ENCODE results near the gene CACNA2D3.

Gene CACNA2D3

GRCh38 chr3:54126551-54126950 lies 4.2 kb downstream of the CACNA2D3 start:
- H3K9ac ChIP-seq (ENCODE audit: low read depth in 1 of 2, low read length in 2 of 2) = no peak overlapping the region
- H3K4me3 ChIP-seq (ENCODE audit: low read length in 2 of 2) = no peak overlapping the region
- H3K4me1 ChIP-seq (ENCODE audit: control insufficient read depth in 2 of 2, insufficient read depth in 2 of 2, low read length in 2 of 2) = peaks cover 0 to 2% of the 10 kb centered on the region in 2 donors
- H3K27me3 ChIP-seq (ENCODE audit: control insufficient read depth in 2 of 2, insufficient read depth in 2 of 2, low read length in 2 of 2) = peaks cover 15 to 17% of the 10 kb centered on the region in 2 donors
- no peaks in the 10 kb centered on the region for H3K36me3 ChIP-seq (ENCODE audit: control insufficient read depth in 2 of 2, insufficient read depth in 2 of 2, low read length in 2 of 2)
- H3K27ac ChIP-seq (ENCODE audit: low read depth in 2 of 2, low read length in 2 of 2) = no peak overlapping the region
- no peaks in the 10 kb centered on the region for H3K9me3 ChIP-seq (ENCODE audit: control insufficient read depth in 2 of 2, low read length in 2 of 2)

DNA sequence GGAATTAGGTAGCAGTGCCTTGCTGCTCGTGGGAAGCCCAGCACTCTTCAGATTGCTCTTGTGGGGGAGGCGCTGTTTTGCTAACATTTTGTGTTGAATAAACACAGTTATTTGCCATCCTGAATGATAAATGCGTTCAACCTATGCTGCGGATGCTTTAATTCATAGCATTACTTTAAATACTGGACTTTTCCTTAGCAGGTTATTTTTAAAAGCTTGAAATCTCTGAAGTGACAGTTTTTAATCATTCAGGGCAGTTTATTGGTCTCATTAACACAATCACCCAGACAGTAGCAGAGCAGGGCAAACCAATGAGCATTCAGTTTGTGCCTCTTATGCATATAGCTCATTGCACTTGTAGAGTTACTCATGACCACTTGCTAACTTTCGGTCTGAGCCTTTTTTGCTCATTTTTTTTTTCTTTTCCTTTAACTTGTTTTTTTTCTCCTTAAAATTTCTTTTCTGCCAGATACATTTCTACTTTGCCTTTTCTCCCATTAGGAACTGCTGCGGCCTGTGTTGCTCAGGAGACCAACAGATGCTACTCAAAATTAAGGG lies 5.2 kb downstream of the CACNA2D3 start:
- Histone ChIP-seq H3K4me1 (ENCODE audit: control insufficient read depth in 2 of 2, insufficient read depth in 2 of 2, low read length in 2 of 2) (no peaks in the 10 kb centered on the region), H3K27ac (ENCODE audit: low read depth in 2 of 2, low read length in 2 of 2) (no peak overlapping the region), H3K4me3 (ENCODE audit: low read length in 2 of 2) (no peak overlapping the region), H3K27me3 (ENCODE audit: control insufficient read depth in 2 of 2, insufficient read depth in 2 of 2, low read length in 2 of 2) (peaks cover 15 to 17% of the 10 kb centered on the region in 2 donors), H3K36me3 (ENCODE audit: control insufficient read depth in 2 of 2, insufficient read depth in 2 of 2, low read length in 2 of 2) (no peaks in the 10 kb centered on the region), H3K9ac (ENCODE audit: low read depth in 1 of 2, low read length in 2 of 2) (no peak overlapping the region), H3K9me3 (ENCODE audit: control insufficient read depth in 2 of 2, low read length in 2 of 2) (no peaks in the 10 kb centered on the region)

DNA sequence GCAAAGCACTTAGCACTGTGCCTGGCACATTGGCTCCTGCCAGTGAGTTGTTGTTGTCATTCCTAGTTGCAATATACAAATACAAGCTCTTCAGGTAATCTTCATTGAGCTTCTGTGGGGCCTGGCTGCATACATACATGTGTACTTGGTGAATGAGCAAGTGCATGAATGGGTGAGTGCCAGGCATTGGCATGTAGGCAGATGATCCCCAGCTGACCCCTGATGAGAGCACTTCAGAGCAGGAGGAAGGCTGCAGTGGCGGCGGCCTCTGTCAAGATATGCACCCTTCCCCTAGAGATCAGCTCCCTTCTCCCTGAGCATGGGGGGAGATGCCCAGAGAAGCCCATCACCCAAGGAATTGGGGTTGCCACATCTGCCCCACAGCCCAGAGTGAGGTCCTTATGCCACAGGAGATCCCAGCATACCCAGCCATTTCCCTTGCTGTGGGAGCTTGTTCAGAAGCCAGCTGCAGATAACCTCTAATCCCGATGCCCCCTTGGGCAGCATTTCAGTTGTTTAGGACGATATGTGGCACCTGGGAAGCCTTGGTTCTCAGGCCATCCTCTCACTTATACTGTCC lies 8.8 kb downstream of the CACNA2D3 start:
- no peak overlapping the region for H3K27ac ChIP-seq (ENCODE audit: low read depth in 2 of 2, low read length in 2 of 2)
- H3K9ac ChIP-seq (ENCODE audit: low read depth in 1 of 2, low read length in 2 of 2) = no peak overlapping the region
- H3K36me3 ChIP-seq (ENCODE audit: control insufficient read depth in 2 of 2, insufficient read depth in 2 of 2, low read length in 2 of 2) = no peaks in the 10 kb centered on the region

DNA sequence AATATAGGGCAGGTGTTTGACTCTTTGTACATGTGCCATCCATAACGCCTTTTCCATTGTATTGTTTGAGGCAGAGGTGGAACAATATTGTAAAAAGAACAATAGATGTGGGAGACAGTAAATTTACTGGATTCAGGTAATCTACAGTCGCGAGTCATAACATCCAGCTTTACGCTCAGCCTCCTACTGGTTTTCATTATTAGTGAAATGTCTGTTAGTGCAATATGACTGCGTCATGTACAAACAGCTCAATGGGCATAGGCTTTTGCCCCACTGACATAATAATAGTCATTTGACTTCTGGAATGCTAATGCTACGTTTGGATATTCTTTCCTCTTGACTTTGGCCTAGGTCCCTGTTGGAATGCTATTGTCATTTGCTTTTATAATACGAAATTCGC lies 9.5 kb downstream of the CACNA2D3 start:
- Histone ChIP-seq H3K9me3 (ENCODE audit: control insufficient read depth in 2 of 2, low read length in 2 of 2) (no peaks in the 10 kb centered on the region), H3K4me3 (ENCODE audit: low read length in 2 of 2) (no peak overlapping the region), H3K4me1 (ENCODE audit: control insufficient read depth in 2 of 2, insufficient read depth in 2 of 2, low read length in 2 of 2) (no peaks in the 10 kb centered on the region), H3K36me3 (ENCODE audit: control insufficient read depth in 2 of 2, insufficient read depth in 2 of 2, low read length in 2 of 2) (no peaks in the 10 kb centered on the region), H3K27ac (ENCODE audit: low read depth in 2 of 2, low read length in 2 of 2) (no peak overlapping the region), H3K9ac (ENCODE audit: low read depth in 1 of 2, low read length in 2 of 2) (no peak overlapping the region), H3K27me3 (ENCODE audit: control insufficient read depth in 2 of 2, insufficient read depth in 2 of 2, low read length in 2 of 2) (peaks cover 0 to 2% of the 10 kb centered on the region in 2 donors)

More for the DNA sequence above, 8.8 kb downstream of the CACNA2D3 start:
- no peaks in the 10 kb centered on the region for H3K4me1 ChIP-seq (ENCODE audit: control insufficient read depth in 2 of 2, insufficient read depth in 2 of 2, low read length in 2 of 2)
- no peak overlapping the region for H3K4me3 ChIP-seq (ENCODE audit: low read length in 2 of 2)
- H3K9me3 ChIP-seq (ENCODE audit: control insufficient read depth in 2 of 2, low read length in 2 of 2) = no peaks in the 10 kb centered on the region
- peaks cover 2 to 3% of the 10 kb centered on the region in 2 donors for H3K27me3 ChIP-seq (ENCODE audit: control insufficient read depth in 2 of 2, insufficient read depth in 2 of 2, low read length in 2 of 2)

DNA sequence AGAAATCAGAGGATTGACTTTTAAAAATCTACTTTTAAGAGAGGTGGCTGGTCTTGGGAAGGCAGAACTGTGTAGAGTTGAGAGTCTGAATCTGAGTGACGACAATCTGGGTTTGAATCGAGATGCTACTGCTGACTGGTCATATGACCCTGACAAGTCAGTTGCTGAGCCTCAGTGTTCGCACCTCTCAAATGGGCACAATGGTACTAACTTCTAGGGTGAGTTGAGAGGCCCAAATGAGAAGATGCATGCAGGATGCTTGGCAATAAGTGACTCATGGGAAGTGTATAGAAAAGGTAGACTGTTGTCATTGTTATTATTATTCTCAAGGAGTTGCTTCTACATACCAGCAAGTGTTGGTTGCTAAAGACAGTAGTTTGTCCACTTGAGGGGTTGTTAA lies 10.3 kb downstream of the CACNA2D3 start:
- H3K4me1 ChIP-seq (ENCODE audit: control insufficient read depth in 2 of 2, insufficient read depth in 2 of 2, low read length in 2 of 2) = no peaks in the 10 kb centered on the region
- no peak overlapping the region for H3K4me3 ChIP-seq (ENCODE audit: low read length in 2 of 2)
- peaks cover 0 to 2% of the 10 kb centered on the region in 2 donors for H3K27me3 ChIP-seq (ENCODE audit: control insufficient read depth in 2 of 2, insufficient read depth in 2 of 2, low read length in 2 of 2)
- H3K27ac ChIP-seq (ENCODE audit: low read depth in 2 of 2, low read length in 2 of 2) = no peak overlapping the region
- H3K9me3 ChIP-seq (ENCODE audit: control insufficient read depth in 2 of 2, low read length in 2 of 2) = no peaks in the 10 kb centered on the region
- H3K36me3 ChIP-seq (ENCODE audit: control insufficient read depth in 2 of 2, insufficient read depth in 2 of 2, low read length in 2 of 2) = no peaks in the 10 kb centered on the region
- no peak overlapping the region for H3K9ac ChIP-seq (ENCODE audit: low read depth in 1 of 2, low read length in 2 of 2)

DNA sequence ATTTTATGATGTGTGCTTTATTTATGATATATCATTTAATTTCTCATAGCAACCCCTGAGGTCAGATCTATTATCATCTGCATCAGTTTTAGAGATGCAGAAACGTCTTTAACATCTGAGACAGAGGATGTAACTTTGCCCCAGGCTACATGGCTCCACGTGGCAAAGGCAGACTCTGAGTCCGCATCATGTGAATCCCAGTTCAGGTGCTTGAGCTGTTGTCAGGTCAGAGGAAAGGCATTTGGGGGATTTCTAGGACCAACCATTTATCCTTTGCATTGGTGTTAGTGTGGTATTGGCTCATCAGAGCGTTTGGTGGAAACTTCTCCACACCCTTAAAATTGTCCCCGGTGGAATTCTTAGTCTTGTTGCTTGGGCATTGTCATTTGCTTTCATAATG lies 10.8 kb downstream of the CACNA2D3 start:
- Histone ChIP-seq H3K9me3 (ENCODE audit: control insufficient read depth in 2 of 2, low read length in 2 of 2) (no peaks in the 10 kb centered on the region), H3K4me1 (ENCODE audit: control insufficient read depth in 2 of 2, insufficient read depth in 2 of 2, low read length in 2 of 2) (no peaks in the 10 kb centered on the region), H3K27me3 (ENCODE audit: control insufficient read depth in 2 of 2, insufficient read depth in 2 of 2, low read length in 2 of 2) (peaks cover 0 to 2% of the 10 kb centered on the region in 2 donors), H3K9ac (ENCODE audit: low read depth in 1 of 2, low read length in 2 of 2) (no peak overlapping the region), H3K27ac (ENCODE audit: low read depth in 2 of 2, low read length in 2 of 2) (no peak overlapping the region), H3K36me3 (ENCODE audit: control insufficient read depth in 2 of 2, insufficient read depth in 2 of 2, low read length in 2 of 2) (no peaks in the 10 kb centered on the region), H3K4me3 (ENCODE audit: low read length in 2 of 2) (no peak overlapping the region)

DNA sequence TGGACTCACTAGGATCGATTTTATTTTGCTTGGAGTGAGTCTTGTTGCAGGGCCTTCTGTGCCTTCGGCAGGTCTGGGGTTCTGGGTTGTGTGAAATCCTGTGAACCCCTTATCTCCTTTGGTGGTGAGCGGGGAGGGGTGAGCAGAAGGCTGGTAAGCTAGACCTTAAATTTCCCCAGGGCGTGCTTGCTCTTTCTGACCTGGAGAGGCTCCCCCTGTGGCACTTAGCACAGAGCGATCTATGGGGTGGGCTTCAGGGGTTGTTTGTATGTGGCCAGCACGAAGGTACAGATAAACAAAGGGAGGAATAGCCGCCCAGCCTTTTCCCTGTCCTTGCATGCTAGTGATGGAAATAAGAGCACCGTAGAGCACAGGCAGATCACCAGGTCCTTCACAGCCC lies 11.8 kb downstream of the CACNA2D3 start:
- Histone ChIP-seq H3K4me3 (ENCODE audit: low read length in 2 of 2) (no peak overlapping the region), H3K36me3 (ENCODE audit: control insufficient read depth in 2 of 2, insufficient read depth in 2 of 2, low read length in 2 of 2) (no peaks in the 10 kb centered on the region), H3K27ac (ENCODE audit: low read depth in 2 of 2, low read length in 2 of 2) (no peak overlapping the region), H3K9ac (ENCODE audit: low read depth in 1 of 2, low read length in 2 of 2) (no peak overlapping the region), H3K9me3 (ENCODE audit: control insufficient read depth in 2 of 2, low read length in 2 of 2) (no peaks in the 10 kb centered on the region), H3K27me3 (ENCODE audit: control insufficient read depth in 2 of 2, insufficient read depth in 2 of 2, low read length in 2 of 2) (peaks cover 0 to 2% of the 10 kb centered on the region in 2 donors), H3K4me1 (ENCODE audit: control insufficient read depth in 2 of 2, insufficient read depth in 2 of 2, low read length in 2 of 2) (no peaks in the 10 kb centered on the region)

DNA sequence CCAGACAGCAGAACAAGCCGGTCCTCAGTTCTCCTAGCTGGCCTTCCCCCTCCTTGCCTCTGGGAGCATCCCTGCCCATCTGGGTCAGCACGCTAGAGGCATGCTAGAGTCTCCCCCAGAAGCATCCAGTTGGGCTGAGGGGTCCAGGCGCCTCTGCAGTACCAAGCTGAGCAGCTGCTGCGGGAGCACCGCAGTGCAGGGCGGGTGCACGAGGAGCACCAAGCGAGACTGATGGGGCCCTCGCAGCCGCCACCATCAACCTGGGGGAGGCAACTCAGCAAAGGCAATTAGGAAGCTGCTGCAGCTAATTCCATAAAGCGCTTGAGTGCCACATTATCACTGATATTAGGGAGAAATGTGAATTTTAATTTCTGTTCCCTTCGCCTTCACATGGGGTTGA lies 12.4 kb downstream of the CACNA2D3 start:
- Histone ChIP-seq H3K27ac (ENCODE audit: low read depth in 2 of 2, low read length in 2 of 2) (no peak overlapping the region), H3K9ac (ENCODE audit: low read depth in 1 of 2, low read length in 2 of 2) (no peak overlapping the region), H3K4me1 (ENCODE audit: control insufficient read depth in 2 of 2, insufficient read depth in 2 of 2, low read length in 2 of 2) (no peaks in the 10 kb centered on the region), H3K4me3 (ENCODE audit: low read length in 2 of 2) (no peak overlapping the region), H3K9me3 (ENCODE audit: control insufficient read depth in 2 of 2, low read length in 2 of 2) (no peaks in the 10 kb centered on the region), H3K36me3 (ENCODE audit: control insufficient read depth in 2 of 2, insufficient read depth in 2 of 2, low read length in 2 of 2) (no peaks in the 10 kb centered on the region), H3K27me3 (ENCODE audit: control insufficient read depth in 2 of 2, insufficient read depth in 2 of 2, low read length in 2 of 2) (peaks cover 0 to 2% of the 10 kb centered on the region in 2 donors)

- Histone ChIP-seq H3K9me3 (ENCODE audit: control insufficient read depth in 2 of 2, low read length in 2 of 2) (no peaks in the 10 kb centered on the region), H3K27me3 (ENCODE audit: control insufficient read depth in 2 of 2, insufficient read depth in 2 of 2, low read length in 2 of 2) (peaks cover 3 to 10% of the 10 kb centered on the region in 2 donors), H3K4me1 (ENCODE audit: control insufficient read depth in 2 of 2, insufficient read depth in 2 of 2, low read length in 2 of 2) (no peaks in the 10 kb centered on the region), H3K27ac (ENCODE audit: low read depth in 2 of 2, low read length in 2 of 2) (no peak overlapping the region), H3K4me3 (ENCODE audit: low read length in 2 of 2) (no peak overlapping the region), H3K36me3 (ENCODE audit: control insufficient read depth in 2 of 2, insufficient read depth in 2 of 2, low read length in 2 of 2) (no peaks in the 10 kb centered on the region), H3K9ac (ENCODE audit: low read depth in 1 of 2, low read length in 2 of 2) (no peak overlapping the region)
Measured at GRCh38 chr3:54137311-54137710, 15.0 kb downstream of the CACNA2D3 start.

GRCh38 chr3:54138937-54139547 lies 16.7 kb downstream of the CACNA2D3 start:
- Histone ChIP-seq H3K9me3 (ENCODE audit: control insufficient read depth in 2 of 2, low read length in 2 of 2) (no peaks in the 10 kb centered on the region), H3K4me3 (ENCODE audit: low read length in 2 of 2) (no peak overlapping the region), H3K27ac (ENCODE audit: low read depth in 2 of 2, low read length in 2 of 2) (no peak overlapping the region), H3K4me1 (ENCODE audit: control insufficient read depth in 2 of 2, insufficient read depth in 2 of 2, low read length in 2 of 2) (no peaks in the 10 kb centered on the region), H3K9ac (ENCODE audit: low read depth in 1 of 2, low read length in 2 of 2) (no peak overlapping the region), H3K36me3 (ENCODE audit: control insufficient read depth in 2 of 2, insufficient read depth in 2 of 2, low read length in 2 of 2) (no peaks in the 10 kb centered on the region), H3K27me3 (ENCODE audit: control insufficient read depth in 2 of 2, insufficient read depth in 2 of 2, low read length in 2 of 2) (peaks cover 3 to 10% of the 10 kb centered on the region in 2 donors)

Measured in mucosa of rectum (tissue), 2 donors.